SK-N-DZ (cell line): Measurements from ENCODE around the gene PCBP1.
"Not testable (repeated sequence)": the region's sequence is repeated elsewhere in the genome, so short reads cannot be mapped to it uniquely, and the experiment has no call there.

Experiments used
- DNase-seq: peaks from one replicate; pipeline ENCODE4 v3.0.0-alpha.2; 2015; ENCODE audit warnings: low spot score

The PCBP1 gene

DNA sequence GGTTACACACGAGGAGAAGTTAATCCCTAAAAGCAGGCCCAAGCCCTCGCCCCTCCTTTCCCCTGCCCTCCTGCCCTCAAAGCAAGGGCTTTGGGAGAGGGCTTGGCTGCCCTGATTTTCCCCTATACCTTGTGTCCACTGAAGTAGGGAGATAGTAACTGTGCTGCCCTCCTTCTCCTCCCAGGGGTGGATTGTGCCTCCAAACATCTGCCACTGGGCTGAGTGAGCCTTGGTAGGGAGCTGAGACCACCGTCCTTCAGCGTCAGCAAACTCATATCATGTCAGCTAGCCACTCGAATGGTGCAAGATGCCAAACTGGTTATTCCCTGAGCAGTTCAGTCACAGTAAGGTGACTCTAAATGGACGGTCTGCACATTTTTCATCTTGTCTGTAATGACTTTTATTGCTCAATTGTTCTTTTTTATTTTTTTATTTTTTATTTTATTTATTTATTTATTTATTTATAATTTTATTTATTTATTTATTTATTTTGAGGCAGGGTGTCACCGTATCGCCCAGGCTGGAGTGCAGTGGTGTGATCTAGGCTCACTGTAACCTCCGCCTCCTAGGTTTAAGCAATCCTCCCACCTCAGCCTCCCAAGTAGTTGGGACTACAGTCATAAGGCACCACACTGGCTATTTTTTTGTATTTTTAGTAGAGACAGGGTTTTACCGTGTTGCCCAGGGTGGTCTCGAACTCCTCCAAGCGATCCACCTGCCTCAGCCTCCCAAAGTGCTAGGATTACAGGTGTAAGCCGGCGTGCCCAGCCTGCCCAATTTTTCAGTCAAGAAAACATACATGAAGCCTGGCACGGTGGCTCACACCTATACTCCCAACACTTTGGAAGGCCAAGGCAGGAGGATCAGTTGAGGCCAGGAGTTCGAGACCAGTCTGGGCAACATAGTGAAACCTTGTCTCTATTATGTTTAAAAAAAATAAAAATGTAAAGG, 8.7 kb downstream of the PCBP1 start:
- no peak for DNase-seq

DNA sequence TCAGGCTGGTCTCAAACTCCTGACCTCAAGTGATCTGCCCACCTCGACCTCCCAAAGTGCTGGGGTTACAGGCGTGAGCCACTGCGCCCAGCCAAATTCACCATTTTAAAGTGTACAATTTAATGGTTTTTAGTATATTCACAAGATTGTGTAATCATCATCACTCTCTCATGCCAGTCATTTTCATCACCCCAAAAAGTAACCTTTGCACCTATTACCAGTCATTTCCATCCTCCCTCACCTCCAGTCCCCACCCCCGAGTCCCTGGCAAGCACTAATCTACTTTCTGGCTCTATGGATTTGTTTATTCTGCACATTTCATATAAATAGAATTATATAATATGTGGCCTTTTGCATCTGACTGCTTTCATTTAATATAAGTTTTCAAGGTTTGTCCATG, 10.8 kb downstream of the PCBP1 start:
- DNase-seq: no peak

DNA sequence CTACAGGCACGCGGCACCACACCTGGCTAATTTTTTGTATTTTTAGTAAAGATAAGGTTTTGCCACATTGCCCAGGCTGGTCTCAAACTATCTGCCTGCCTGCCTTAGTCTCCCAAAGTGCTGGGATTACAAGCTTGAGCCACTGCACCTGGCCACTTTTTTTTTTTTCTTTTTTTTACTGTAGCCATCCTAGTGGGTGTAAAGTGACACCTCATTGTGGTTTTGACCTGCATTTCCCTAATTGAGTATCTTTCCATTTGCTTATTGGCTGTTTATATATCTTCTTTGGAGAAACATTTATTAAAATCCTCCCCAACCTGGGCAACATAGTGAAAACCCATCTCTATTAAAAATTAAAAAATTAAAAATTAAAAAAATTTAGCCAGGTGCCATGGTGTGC, 12.0 kb downstream of the PCBP1 start:
- DNase-seq: no peak

DNA sequence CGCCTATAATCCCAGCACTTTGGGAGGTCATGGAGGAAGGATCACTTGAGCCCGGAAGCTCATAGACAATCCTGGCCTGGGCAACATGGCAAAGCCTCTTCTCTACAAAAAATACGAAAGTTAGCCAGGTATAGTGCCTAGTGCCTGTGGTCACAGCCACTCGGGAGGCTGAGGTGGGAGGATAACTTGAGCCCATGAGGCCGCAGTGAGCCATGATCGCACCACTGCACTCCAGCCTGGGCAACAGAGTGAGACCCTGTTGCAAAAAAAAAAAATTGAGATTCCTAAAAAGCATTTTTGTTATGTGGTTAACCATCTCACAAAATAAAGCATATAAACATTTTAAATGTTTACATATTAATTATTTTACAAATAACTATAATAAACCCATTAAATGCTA, 13.9 kb downstream of the PCBP1 start:
- DNase-seq: no peak

DNA sequence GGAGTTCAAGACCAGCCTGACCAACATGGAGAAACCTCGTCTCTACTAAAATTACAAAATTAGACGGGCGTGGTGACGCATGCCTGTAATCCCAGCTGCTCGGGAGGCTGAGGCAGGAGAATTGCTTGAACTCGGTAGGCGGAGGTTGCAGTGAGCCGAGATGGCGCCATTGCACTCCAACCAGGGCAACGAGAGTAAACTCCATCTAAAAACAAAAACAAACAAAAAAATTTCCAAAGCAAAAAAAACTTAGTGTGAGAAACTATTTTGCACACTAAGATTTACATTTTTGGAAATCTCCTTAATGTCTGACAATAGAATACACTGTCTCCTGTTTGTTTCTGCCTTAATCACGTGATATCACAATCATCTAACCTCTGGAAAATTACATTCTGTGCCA, 14.4 kb downstream of the PCBP1 start:
- DNase-seq: not testable (repeated sequence)

DNA sequence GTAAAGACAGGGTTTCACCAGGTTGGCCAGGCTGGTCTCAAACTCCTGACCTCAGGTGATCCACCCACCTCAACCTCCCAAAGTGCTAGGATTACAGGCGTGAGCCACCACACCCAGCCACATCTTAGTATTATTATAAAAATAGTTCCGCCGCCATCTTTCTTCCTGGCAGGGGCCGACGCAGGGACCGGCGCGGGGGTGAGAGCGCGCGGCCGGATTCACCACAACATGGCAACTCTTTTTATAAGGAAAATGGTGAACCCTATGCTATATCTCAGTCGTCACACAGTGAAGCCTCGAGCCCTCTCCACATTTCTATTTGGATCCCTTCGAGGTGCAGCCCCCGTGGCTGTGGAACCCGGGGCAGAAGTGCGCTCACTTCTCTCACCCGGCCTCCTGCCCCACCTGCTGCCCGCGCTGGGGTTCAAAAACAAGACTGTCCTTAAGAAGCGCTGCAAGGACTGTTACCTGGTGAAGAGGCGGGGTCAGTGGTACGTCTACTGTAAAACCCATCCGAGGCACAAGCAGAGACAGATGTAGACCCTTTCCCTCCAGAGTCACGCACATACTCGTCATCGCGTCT, 15.1 kb downstream of the PCBP1 start:
- not testable (repeated sequence) for DNase-seq

DNA sequence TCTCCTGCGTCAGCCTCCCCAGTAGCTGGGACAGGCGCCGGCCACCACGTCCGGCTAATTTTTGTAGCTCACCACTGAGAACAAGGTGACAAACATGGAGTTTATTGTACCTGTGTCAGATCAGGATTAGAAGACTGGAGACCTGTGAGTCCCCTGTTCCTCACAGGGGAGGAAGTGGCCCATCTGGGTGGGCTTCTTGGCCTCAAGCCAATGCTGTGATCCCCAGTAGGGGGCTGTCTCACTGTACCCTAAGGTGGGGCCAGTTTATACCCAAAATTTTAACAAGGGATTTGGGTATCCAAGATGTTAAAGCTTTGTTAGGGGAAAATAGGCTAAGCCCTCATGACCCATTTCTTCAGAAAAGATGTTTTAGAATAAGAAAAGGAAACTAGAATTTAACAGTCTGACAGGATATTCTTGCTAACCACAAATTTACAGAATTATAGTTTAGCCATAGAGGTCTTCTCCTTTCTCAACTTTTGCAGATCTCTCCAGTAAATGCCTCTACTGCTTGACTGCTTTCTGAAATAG, 16.3 kb downstream of the PCBP1 start:
- no peak for DNase-seq

DNA sequence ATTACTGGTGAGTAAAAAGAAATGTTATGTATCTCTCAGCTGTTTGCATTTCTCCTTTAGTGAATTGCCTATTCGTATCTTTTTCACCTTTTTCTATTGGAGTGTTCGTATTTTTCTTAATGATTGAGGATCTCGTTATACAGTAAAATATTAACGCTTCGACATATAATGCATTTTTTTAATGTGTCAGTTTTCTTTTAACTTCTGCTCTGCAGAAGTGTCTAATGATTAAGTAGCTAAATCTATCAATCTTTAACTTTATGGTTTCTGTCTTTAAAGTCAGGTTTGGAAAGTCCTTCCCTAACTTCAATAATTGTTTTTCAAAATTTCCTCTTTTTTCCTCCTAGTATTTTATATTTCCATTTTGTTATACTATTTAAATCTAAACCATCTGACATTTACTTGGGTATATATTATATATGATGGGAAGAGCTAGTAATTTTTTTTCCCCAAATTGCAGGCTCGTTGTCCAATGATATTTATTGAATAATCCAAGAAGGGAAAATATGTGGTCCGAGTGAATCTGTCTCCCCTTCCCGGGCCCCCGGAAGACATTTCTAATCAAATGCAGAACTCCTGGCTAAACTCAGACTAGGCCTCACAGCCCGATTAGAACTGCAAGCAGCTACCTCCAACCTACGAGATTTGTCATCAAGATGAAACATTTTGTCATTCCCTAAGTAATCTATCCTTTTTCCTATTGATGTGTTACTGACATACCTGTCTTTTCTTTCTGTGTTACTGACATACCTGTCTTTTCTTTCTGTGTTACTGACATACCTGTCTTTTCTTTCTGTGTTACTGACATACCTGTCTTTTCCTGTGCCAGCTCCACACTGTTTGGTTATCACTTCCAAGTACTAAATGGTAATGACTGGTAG, 17.2 kb downstream of the PCBP1 start:
- peak; percentile 57 for DNase-seq

DNA sequence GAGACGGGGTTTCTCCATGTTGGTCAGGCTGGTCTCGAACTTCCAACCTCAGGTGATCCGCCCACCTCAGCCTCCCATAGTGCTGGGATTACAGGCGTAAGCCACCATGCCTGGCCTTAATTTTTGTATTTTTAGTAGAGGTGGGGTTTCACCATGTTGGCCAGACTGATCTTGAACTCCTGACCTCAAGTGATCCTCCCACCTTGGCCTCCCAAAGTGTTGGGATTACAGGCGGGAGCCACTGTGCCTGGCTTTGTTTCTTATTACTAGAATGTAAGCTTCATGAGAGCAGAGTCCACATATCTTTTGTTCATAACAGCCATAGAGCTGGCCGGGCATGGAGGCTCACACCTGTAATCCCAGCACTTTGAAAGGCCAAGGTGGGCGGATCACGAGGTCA, 18.9 kb downstream of the PCBP1 start:
- not testable (repeated sequence) for DNase-seq

DNA sequence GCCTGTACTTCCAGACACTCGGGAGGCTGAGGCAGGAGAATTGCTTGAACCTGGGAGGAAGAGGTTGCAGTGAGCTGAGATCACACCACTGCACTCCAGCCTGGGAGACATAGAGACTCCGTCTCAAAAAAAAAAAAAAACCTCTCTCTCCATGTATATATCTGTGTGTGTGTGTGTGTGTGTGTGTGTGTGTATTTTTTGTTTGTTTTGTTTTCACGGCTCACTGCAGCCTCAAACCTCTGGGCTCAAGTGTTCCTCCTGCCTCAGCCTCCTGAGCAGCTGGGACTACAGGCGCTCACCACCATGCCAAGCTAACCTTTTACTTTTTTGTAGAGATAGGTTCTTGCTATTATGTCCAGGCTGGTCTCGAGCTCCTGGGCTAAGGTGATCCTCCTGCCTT, 23.1 kb downstream of the PCBP1 start:
- DNase-seq: not testable (repeated sequence)

DNA sequence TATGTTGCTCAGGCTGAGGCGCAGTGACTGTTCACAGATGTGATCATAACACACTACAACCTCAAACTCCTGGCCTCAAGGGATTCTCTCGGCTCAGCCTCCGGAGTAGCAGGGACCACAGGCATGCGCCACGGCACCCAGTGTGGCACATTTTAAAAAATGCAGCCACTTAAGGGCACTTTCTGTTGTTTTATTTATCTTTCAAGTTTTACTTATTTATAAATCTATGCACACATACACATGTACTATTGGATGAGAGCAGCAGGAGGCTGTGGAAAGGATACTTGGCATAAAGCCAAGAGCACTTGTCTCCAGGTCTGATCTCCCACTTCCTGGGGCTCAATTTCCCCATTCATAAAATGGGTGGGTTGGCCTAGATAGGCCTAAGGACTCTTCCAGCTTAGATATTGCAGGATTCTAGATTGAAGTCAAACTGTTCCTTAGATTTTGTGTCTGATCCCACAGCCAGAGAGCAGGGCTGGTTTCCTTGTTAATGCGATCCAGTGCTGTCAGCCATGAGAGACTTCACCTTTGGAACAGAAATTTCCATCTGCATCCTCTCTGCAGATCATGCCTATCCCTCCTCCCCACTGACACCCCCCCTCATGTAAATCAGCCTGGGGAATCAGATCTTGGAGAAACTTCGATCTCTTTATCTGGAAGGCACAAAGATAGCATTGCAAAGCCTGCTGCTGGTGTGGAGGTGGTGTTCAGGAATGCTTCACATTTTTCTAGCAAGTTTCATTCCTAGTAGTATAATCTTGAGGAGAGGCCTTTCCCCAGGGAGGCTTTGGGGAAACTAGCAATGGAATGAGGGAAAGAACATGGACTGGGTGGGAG, 24.7 kb downstream of the PCBP1 start:
- no peak for DNase-seq

DNA sequence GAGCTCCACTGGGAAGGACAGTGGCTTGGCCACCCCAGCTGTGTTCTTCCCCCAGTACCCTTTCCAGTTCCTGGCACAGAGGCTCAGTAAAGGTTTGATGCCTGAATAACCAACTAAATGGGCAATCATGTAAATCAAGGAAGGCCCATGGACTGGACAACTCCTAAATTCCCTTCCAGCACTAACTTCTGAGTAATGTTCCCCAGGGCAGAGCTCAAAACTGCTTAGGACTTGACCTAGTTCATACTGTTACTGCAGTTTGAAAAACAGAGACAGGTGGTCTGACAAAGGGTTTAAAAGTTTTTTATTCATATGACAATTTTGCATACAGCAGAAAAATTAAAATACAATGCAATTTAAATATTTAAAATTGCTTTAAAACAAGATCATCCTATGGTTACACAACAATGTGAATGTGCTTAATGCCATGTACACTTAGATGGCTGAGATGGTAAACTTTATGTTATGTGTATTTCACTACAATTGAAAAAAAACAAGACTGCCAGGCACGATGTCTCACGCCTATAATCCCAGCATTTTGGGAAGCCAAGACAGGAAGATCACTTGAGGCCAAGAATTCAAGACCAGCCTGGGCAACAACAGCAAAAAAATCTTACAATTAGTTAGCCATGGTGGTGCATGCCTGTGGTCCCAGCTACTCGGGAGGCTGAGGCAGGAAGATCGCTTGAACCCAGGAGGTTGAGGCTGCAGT, 26.2 kb downstream of the PCBP1 start:
- no peak for DNase-seq

DNA sequence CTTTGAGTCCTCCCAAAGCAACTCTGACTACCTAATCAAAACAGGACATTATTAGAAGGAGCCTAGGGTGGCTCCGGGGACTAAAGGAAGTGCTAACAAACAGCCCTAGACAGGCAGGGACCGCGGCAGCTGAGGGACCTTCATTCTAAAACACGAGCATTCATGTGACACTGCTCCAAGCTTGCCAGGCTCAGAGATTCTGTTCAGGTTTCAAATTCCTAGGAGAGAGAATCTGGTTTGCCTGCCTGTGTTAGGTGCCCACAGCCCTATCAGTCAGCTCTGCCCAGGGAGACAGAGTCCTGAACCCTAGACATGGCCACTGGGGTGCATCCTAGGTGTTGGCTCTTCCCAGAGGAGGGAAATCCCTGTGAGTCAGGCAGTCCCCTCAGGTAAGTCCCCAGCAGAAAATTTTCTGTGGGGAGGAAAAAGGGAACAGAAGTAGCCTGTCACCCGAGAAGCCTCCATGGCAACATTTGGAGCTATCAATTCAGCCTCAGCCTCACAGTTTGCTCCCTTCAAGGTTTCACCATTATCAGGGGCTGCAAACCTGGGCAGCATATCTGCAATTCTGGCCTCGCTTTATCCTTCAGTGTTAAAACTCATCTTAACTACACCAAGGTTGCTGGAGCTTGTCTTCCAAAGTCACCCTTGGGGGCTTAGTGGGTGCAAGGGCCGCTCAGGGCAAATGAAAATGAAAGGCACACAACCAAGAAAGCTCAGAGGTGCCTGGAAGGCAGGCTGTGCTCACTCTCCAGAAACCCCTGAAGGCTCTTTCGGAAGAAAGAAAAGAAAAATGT, 28.6 kb downstream of the PCBP1 start:
- no peak for DNase-seq

DNA sequence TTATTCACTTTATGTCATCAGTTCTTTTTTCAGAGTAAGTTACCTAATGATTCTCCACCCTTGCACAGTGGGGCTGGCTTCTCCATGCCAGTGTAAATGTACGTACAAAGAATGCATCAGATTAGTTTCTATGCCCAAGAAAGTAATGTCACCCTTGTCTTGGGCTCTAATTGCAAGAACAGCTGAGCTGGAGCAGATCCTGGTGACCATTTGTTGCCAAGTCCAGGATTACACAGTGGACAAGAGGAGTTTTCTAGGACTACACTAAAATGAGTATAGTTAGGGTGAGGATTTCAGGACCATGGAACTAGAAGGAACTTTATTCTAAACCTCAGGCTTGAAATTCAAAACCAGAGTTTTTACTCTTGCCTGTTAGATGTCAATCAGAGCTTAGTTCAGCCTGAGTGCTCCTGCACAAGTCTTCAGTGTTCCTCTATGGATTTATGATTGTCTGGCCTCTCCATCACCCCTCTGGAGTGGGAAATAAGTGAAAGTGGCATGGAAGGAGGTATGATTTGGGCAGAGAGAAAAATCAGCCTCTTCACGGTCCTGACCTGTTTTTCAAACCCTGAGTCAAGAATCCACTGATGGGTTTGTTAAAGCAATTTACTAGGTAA, 29.8 kb downstream of the PCBP1 start:
- no peak for DNase-seq

DNA sequence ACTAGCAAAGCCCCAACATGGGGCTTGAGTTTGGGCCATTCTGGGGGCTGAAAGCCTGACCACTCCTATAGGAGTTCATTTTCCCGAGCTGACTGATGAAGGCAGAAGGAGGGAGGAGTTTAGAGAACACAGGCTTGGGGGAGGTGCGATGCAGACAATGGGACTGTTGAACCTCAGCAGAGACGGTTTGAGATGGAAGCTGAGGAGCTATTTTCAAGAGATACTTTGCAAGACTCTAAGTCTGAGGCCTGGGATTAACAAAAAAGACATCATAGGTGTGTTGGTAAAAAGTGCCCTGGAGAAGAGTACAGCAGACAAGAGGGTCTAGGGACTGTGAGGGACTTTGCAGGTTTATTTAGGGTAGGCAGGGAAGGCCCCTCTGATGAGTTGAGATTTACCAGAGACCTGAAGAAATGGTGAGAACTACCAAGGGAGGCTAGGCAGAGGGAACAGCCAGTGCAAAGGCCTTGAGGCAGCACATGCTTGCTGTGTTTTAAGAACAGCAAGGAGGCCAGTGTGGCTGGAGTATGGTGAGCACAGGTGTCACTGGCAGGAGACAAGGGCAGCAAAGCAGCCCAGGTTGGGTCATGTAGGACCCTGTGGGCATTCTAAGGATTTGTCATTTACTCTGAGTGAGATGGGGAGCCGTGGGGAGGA, 31.6 kb downstream of the PCBP1 start:
- DNase-seq: peak; percentile 56

DNA sequence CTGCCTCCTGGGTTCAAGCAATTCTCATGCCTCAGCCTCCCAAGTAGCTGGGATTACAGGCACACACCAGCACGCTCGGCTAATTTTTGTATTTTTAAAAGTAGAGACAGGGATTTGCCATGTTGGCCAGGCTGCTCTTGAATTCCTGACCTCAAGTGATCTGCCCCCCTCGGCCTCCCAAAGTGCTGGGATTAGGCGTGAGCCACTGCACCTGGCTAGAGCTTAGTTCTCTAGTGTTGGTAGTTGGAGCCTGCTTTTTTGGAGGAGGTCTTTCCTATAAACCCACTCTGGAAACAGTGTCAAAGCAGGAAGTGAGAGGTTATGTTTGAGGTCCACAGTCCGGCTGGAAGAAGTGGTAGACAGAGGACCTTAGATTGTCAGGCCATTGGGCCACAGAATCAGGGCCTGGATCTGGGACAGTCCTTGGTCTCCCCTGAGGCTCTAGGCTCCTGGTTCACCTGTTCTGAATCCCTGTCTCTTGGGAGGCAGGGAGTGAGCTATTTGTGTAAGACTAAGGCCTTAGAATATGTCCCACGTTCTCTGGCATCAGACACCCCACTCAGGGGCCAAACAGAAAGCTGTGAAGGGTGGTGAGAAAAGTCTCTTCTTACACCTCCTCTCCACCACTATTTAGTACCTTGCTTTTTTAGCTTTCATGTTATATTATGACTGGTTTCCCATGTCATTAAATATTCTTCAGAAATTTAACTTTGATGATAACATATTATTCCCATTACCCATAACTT, 34.5 kb downstream of the PCBP1 start:
- DNase-seq: no peak

DNA sequence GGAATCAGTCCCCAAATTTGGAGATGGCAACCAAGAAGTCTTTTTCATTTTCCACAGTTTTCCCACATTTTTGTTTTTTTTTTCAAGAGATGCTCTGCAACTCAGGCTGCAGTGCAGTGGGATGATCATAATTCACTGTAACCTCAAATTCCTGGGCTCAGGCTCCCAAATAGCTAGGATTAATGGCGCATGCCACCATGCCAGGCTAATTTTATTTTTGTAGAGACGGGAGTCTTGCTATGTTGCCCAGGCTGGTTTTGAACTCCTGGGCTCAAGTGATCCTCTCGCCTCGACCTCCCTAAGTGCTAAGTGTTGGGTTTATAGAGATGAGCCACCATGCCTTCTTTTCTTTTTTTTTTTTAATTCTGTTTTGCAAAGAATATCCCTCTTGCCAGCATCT, 35.2 kb downstream of the PCBP1 start:
- DNase-seq: no peak
